Measurements from ENCODE around the gene TRIP6. TPM values are rescaled to one million over a fixed set of nuclear protein-coding genes. Genes with fewer than 3 reads are reported as not detected.

Gene TRIP6
- total and polyA plus RNA-seq, 2 donors (not counting 1 experiment from before 2014, with no cell fraction given), result 6.8 to 13.8 TPM

GRCh38 chr7:100824499-100825214 lies 42.5 kb upstream of the TRIP6 start:
- no peak for ATAC-seq (ENCODE audit: low read depth)
- Histone ChIP-seq H3K9me3 (ENCODE audit: control extremely low read depth in 1 of 3, control insufficient read depth in 2 of 3, insufficient read depth in 1 of 3, low read length in 2 of 3) (peaks cover 0 to 4% (median 0%) of the 10 kb centered on the region in 3 donors), H3K4me3 (ENCODE audit: control extremely low read depth in 1 of 5, extremely low read depth in 1 of 5, insufficient read depth in 1 of 5, low read depth in 2 of 5, low read length in 4 of 5) (no peak overlapping the region), H3K4me2 (replicated peaks; ENCODE audit: low read depth, low read length, poor library complexity, severe bottlenecking) (no peak overlapping the region), H3K9ac (ENCODE audit: low read length) (no peak overlapping the region), H4K20me1 (ENCODE audit: control insufficient read depth, insufficient read depth, low read length, poor library complexity, severe bottlenecking) (no peaks in the 10 kb centered on the region), H3K27me3 (replicated peaks in 1 of 4; ENCODE audit: control extremely low read depth in 1 of 4, control insufficient read depth in 3 of 4, insufficient read depth in 4 of 4, low read length in 3 of 4) (peaks cover 0 to 50% (median 22%) of the 10 kb centered on the region in 4 experiments), H3K79me2 (ENCODE audit: control insufficient read depth, insufficient read depth, low read length) (no peaks in the 10 kb centered on the region), H3K27ac (ENCODE audit: low read length in 2 of 2) (no peak overlapping the region), H3K4me1 (ENCODE audit: control insufficient read depth in 2 of 2, insufficient read depth in 2 of 2, low read length in 2 of 2) (peaks cover 26 to 27% of the 10 kb centered on the region in 2 donors), H2AFZ (ENCODE audit: insufficient read depth, low read depth, low read length, poor library complexity, severe bottlenecking) (no peak overlapping the region), H3K36me3 (replicated peaks in 1 of 2; ENCODE audit: control extremely low read depth in 1 of 2, control insufficient read depth in 1 of 2, extremely low read depth in 1 of 2, insufficient read depth in 2 of 2, low read length in 1 of 2) (no peaks in the 10 kb centered on the region)
- ChIA-PET POLR2A (interaction anchor here (0.8 kb wide), 1 partner anchor 48 kb away, joined by 7 read pairs; no protein-coding TSS in a partner anchor), CTCF (interaction anchor here (1.5 kb wide), 1 partner anchor 21 kb away, joined by 3 read pairs; no protein-coding TSS in a partner anchor)
- H3K4me3 Mint-ChIP-seq, result no peak overlapping the region
- 83% methylated on average over 7 of the region's 18 CpGs for WGBS (ENCODE audit: insufficient coverage)
- DNase-seq, result no peak
- H3K27me3 Mint-ChIP-seq, result peaks cover 34% of the 10 kb centered on the region
- H3K27ac Mint-ChIP-seq, result no peak overlapping the region
- intact Hi-C loops (cut with micrococcal nuclease), result no loop called here
- TF ChIP-seq CTCF (IDR thresholded peaks at IDR 0.05) (no peak), EZH2 (IDR thresholded peaks at IDR 0.05; ENCODE audit: borderline replicate concordance, insufficient read depth, low read depth, low read length, poor library complexity, severe bottlenecking) (no peak)
- no peaks in the 10 kb centered on the region for H3K9me3 Mint-ChIP-seq (ENCODE audit: insufficient read depth)
- H3K4me1 Mint-ChIP-seq, result peaks cover 20% of the 10 kb centered on the region

GRCh38 chr7:100825215-100825671 lies 41.9 kb upstream of the TRIP6 start:
- Histone ChIP-seq H3K79me2 (ENCODE audit: control insufficient read depth, insufficient read depth, low read length) (no peaks in the 10 kb centered on the region), H3K27me3 (replicated peaks in 1 of 4; ENCODE audit: control extremely low read depth in 1 of 4, control insufficient read depth in 3 of 4, insufficient read depth in 4 of 4, low read length in 3 of 4) (peaks cover 0 to 54% (median 22%) of the 10 kb centered on the region in 4 experiments), H3K9me3 (ENCODE audit: control extremely low read depth in 1 of 3, control insufficient read depth in 2 of 3, insufficient read depth in 1 of 3, low read length in 2 of 3) (peaks cover 0 to 4% (median 0%) of the 10 kb centered on the region in 3 donors), H2AFZ (ENCODE audit: insufficient read depth, low read depth, low read length, poor library complexity, severe bottlenecking) (no peak overlapping the region), H3K27ac (ENCODE audit: low read length in 2 of 2) (no peak overlapping the region), H4K20me1 (ENCODE audit: control insufficient read depth, insufficient read depth, low read length, poor library complexity, severe bottlenecking) (no peaks in the 10 kb centered on the region), H3K4me2 (replicated peaks; ENCODE audit: low read depth, low read length, poor library complexity, severe bottlenecking) (no peak overlapping the region), H3K4me3 (ENCODE audit: control extremely low read depth in 1 of 5, extremely low read depth in 1 of 5, insufficient read depth in 1 of 5, low read depth in 2 of 5, low read length in 4 of 5) (no peak overlapping the region), H3K9ac (ENCODE audit: low read length) (no peak overlapping the region), H3K4me1 (ENCODE audit: control insufficient read depth in 2 of 2, insufficient read depth in 2 of 2, low read length in 2 of 2) (peaks cover 26 to 27% of the 10 kb centered on the region in 2 donors), H3K36me3 (replicated peaks in 1 of 2; ENCODE audit: control extremely low read depth in 1 of 2, control insufficient read depth in 1 of 2, extremely low read depth in 1 of 2, insufficient read depth in 2 of 2, low read length in 1 of 2) (no peaks in the 10 kb centered on the region)
- H3K27ac Mint-ChIP-seq, result no peak overlapping the region
- CTCF ChIA-PET, result interaction anchor here (1.5 kb wide), 1 partner anchor 22 kb away, joined by 3 read pairs; no protein-coding TSS in a partner anchor
- H3K4me1 Mint-ChIP-seq, result peaks cover 20% of the 10 kb centered on the region
- H3K4me3 Mint-ChIP-seq, result no peak overlapping the region
- WGBS (ENCODE audit: insufficient coverage), result 92% methylated on average over 12 of the region's 16 CpGs
- intact Hi-C loops (cut with micrococcal nuclease), result no loop called here
- H3K27me3 Mint-ChIP-seq, result peaks cover 35% of the 10 kb centered on the region
- no peaks in the 10 kb centered on the region for H3K9me3 Mint-ChIP-seq (ENCODE audit: insufficient read depth)
- POLR2A ChIA-PET, result interaction anchor here (0.8 kb wide), 1 partner anchor 48 kb away, joined by 7 read pairs; no protein-coding TSS in a partner anchor
- no peak for DNase-seq
- ATAC-seq (ENCODE audit: low read depth), result no peak
- no peak for TF ChIP-seq CTCF (IDR thresholded peaks at IDR 0.05)
- no peak for TF ChIP-seq EZH2 (IDR thresholded peaks at IDR 0.05; ENCODE audit: borderline replicate concordance, insufficient read depth, low read depth, low read length, poor library complexity, severe bottlenecking)

Measured in B cell (primary cell).